Measurements from ENCODE around the gene PRSS2.

Gene PRSS2

GRCh38 chr7:142788303-142789289 is 17.8 kb downstream of the PRSS2 start:
- no peak for DNase-seq

DNA sequence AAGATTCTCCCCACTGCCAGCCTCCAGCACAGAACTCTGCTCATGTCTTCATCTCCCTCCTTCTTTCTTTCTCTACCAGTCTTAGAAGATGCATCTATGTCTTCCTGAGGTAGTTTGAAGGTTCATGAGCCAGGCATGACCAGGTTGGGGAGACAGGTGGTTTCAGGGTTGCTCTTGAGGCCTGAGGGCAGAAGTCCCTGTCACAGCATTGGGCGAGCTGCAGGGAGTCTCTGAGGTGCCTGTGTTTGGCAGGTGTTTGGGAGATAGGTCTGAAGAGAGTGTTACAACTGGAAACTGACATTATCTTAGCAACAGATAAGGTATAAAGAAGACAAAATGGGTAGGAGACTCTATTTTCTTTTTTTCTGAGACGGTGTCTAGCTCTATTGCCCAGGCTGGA is 18.7 kb downstream of the PRSS2 start:
- DNase-seq, result no peak

GRCh38 chr7:142790056-142790455 is 19.3 kb downstream of the PRSS2 start:
- DNase-seq, result no peak

DNA sequence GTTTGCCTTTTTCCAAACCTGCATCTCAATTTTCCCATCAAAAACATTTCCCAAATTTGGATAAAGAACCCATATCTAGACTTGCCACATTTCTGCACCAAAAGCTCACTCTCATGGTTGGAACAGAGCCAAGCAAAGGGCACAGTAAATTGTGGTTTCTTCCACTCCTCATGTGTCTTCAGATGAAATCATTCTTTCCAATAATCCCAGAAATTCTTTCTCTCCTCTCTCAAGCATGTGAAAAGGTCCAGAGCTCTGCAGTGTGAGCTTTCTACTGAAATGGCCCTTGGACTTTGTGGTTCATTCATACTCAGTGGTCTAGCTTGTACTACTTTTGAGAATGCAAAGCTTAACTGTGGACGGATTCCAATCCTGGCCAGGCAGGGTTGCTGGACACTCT is 19.8 kb downstream of the PRSS2 start:
- no peak for DNase-seq

DNA sequence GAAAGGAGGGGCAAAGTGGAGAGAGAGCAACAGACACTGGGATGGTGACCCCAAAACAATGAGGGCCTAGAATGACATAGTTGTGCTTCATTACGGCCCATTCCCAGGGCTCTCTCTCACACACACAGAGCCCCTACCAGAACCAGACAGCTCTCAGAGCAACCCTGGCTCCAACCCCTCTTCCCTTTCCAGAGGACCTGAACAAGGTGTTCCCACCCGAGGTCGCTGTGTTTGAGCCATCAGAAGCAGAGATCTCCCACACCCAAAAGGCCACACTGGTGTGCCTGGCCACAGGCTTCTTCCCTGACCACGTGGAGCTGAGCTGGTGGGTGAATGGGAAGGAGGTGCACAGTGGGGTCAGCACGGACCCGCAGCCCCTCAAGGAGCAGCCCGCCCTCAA is 20.7 kb downstream of the PRSS2 start:
- no peak for DNase-seq

DNA sequence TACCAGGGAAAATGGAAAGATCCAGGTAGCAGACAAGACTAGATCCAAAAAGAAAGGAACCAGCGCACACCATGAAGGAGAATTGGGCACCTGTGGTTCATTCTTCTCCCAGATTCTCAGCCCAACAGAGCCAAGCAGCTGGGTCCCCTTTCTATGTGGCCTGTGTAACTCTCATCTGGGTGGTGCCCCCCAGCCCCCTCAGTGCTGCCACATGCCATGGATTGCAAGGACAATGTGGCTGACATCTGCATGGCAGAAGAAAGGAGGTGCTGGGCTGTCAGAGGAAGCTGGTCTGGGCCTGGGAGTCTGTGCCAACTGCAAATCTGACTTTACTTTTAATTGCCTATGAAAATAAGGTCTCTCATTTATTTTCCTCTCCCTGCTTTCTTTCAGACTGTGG is 21.4 kb downstream of the PRSS2 start:
- DNase-seq, result no peak

DNA sequence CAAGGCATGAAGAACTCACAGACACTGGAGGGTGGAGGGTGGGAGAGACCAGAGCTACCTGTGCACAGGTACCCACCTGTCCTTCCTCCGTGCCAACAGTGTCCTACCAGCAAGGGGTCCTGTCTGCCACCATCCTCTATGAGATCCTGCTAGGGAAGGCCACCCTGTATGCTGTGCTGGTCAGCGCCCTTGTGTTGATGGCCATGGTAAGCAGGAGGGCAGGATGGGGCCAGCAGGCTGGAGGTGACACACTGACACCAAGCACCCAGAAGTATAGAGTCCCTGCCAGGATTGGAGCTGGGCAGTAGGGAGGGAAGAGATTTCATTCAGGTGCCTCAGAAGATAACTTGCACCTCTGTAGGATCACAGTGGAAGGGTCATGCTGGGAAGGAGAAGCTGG is 21.8 kb downstream of the PRSS2 start:
- DNase-seq, result no peak

- no peak for DNase-seq
Measured at GRCh38 chr7:142793156-142793555, 22.4 kb downstream of the PRSS2 start.

DNA sequence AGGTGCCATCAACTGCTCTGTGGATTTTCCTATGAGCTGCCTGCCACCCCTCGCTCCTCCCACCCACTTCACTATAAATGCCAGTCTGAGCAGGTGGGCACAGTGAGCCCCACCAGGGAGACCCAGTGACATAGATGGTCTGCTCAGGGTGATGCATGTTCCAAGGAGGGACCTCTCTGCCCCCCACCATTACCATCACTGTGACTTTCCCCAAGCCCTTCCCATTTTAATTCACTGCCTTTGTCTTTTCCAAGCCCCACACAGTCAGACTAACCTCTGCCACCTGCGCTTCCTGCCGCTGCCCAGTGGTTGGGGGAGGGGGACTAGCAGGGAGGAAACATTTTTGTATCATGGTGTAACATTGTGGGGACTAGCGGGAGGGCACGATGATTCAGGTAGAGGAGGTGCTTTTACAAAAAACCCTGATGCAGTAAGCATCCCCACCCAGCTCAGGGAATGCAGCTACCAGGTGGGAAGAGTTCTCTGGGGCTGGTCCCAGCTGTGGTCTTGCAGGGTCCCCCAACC is 24.6 kb downstream of the PRSS2 start:
- DNase-seq, result no peak

DNA sequence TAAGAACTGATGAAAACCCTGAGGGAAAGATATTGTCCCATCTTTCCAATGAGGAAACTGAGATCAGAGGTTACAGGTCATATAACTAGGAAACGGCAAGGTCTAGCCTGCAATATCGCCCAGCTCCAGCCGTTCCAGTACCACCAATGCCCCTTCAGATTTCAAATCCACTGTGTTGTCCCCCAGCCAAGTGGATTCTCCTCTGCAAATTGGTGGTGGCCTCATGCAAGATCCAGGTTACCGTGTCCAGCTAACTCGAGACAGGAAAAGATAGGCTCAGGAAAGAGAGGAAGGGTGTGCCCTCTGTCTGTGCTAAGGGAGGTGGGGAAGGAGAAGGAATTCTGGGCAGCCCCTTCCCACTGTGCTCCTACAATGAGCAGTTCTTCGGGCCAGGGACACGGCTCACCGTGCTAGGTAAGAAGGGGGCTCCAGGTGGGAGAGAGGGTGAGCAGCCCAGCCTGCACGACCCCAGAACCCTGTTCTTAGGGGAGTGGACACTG is 25.3 kb downstream of the PRSS2 start:
- no peak for DNase-seq

DNA sequence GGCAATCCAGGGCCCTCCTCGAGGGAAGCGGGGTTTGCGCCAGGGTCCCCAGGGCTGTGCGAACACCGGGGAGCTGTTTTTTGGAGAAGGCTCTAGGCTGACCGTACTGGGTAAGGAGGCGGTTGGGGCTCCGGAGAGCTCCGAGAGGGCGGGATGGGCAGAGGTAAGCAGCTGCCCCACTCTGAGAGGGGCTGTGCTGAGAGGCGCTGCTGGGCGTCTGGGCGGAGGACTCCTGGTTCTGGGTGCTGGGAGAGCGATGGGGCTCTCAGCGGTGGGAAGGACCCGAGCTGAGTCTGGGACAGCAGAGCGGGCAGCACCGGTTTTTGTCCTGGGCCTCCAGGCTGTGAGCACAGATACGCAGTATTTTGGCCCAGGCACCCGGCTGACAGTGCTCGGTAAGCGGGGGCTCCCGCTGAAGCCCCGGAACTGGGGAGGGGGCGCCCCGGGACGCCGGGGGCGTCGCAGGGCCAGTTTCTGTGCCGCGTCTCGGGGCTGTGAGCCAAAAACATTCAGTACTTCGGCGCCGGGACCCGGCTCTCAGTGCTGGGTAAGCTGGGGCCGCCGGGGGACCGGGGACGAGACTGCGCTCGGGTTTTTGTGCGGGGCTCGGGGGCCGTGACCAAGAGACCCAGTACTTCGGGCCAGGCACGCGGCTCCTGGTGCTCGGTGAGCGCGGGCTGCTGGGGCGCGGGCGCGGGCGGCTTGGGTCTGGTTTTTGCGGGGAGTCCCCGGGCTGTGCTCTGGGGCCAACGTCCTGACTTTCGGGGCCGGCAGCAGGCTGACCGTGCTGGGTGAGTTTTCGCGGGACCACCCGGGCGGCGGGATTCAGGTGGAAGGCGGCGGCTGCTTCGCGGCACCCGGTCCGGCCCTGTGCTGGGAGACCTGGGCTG is 26.0 kb downstream of the PRSS2 start:
- DNase-seq, result no peak

DNA sequence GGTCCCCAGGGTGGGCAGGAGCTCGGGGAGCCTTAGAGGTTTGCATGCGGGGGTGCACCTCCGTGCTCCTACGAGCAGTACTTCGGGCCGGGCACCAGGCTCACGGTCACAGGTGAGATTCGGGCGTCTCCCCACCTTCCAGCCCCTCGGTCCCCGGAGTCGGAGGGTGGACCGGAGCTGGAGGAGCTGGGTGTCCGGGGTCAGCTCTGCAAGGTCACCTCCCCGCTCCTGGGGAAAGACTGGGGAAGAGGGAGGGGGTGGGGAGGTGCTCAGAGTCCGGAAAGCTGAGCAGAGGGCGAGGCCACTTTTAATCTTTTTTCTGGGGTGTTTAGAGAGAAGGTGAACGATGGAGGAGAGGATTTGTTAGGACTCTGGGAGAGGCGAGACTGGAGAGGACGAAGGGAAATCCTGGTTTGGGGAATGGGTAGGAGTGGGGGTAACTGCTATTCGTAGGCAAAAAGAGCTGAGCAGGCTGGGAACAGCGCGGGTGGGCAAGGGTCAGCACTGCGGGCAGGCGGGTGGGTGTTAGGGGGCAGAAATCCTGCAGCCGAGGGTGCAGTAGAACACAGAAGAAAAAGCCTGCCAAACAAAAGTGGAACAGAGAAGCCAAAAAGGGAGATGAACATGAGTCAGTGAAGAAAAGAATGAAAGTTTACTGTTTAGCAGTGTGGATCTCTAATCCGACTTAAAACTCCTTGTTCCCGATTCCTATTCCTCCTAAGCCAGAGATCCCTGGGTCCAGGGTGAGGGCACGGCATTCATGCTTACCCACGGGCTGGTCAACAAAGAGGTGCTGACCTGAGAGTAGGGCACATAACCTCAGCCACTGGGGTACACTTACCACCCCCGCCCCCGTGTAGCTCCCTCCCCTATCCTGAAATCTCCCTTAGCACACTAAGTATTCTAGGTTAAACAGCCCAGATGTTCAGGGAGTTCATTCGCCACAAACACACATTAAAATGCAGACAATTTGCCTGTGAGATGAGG is 26.9 kb downstream of the PRSS2 start:
- no peak for DNase-seq

DNA sequence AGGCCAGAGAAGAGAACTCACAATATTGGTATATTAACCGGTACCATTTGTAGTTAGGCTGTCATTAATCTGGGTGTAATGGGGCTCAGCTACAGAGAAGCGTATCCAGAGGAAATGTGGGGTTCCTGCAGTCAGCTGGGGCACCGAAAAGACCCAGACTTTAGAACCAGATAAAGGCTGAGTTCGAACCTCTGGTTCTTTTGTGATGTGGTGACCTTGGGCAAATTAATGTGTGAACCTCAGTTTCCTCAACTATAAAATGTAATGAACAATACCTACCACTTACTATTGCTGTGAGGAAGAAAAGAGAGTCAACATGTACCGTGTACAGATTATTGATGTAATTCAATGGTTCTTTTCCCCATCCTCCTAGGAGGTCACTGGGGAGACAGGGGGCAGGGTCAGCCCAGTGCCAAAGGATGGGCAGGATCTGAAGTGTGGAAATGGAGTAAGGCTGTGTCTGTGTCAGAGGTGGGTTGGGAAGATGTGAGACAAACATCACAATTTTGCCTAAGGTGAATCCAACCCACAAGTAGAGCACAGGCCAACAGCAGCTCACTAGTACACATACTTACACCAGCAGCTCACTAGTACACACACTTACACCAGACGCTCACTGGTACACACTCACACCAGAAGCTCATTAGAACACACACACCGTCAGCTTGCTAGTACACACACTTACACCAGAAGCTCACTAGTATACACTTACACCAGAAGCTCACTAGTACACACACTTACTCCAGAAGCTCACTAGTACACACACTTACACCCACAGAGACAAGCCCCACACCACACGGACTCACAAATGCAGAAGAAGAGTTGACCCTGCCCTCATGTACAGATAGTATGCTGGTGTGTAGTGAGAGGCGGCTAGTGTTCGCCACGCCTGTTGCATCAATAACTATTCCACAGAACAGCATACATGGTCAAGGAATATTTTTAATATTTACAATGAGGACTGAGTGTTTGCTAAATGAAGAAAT is 28.0 kb downstream of the PRSS2 start:
- no peak for DNase-seq

GRCh38 chr7:142799437-142799835 is 28.7 kb downstream of the PRSS2 start:
- no peak for DNase-seq

DNA sequence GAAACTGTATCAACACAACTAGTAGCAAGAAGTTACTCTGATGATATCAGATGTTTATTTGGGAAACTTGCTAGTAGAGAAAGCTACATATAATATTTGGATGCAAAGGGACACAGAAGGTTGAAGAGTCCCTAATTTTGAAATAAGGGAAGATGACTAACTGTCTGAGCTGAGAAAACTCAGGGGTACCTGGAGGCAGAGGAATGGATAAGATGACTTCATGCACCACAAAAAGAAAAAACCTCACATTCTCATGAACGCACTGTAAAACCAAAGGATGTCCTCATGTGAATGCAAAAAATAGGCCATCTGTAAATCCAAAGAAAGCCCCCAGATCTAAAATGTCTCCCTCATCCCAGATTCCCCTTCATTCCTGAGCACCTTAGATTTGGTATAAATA is 29.3 kb downstream of the PRSS2 start:
- DNase-seq, result no peak

DNA sequence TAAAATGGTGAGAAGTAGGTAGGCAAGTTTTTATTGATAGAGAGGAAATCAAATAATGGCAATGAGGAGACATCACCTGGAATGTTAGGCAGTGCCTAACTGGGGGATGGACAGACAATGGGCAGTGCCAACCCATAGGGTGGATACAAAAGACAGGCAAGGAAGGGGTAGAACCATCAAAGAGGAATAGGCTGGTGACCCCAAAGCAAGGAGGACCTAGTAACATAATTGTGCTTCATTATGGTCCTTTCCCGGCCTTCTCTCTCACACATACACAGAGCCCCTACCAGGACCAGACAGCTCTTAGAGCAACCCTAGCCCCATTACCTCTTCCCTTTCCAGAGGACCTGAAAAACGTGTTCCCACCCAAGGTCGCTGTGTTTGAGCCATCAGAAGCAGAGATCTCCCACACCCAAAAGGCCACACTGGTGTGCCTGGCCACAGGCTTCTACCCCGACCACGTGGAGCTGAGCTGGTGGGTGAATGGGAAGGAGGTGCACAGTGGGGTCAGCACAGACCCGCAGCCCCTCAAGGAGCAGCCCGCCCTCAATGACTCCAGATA is 30.0 kb downstream of the PRSS2 start:
- no peak for DNase-seq

DNA sequence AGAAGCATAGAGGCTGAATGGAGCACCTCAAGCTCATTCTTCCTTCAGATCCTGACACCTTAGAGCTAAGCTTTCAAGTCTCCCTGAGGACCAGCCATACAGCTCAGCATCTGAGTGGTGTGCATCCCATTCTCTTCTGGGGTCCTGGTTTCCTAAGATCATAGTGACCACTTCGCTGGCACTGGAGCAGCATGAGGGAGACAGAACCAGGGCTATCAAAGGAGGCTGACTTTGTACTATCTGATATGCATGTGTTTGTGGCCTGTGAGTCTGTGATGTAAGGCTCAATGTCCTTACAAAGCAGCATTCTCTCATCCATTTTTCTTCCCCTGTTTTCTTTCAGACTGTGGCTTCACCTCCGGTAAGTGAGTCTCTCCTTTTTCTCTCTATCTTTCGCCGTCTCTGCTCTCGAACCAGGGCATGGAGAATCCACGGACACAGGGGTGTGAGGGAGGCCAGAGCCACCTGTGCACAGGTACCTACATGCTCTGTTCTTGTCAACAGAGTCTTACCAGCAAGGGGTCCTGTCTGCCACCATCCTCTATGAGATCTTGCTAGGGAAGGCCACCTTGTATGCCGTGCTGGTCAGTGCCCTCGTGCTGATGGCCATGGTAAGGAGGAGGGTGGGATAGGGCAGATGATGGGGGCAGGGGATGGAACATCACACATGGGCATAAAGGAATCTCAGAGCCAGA is 31.0 kb downstream of the PRSS2 start:
- DNase-seq, result no peak

GRCh38 chr7:142802301-142802700 is 31.5 kb downstream of the PRSS2 start:
- no peak for DNase-seq

DNA sequence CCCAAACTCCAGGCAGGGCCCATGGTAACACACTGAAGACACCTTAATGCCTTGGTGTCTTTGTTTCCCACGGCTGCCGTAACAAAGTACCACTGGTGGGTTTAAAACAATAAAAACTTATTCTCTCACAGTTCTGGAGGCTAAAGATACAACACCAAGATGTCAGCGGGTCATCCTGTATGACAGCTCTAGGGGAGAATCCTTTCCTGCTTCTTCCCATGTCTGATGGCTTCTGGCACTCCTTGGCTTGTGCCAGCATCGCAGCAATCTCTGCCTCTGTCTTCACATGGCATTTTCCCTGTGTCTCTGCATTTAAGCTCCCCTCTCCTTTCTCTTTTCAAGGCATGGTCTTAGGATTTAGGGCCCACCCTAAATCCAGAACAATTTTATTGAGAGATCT is 33.1 kb downstream of the PRSS2 start:
- no peak for DNase-seq

DNA sequence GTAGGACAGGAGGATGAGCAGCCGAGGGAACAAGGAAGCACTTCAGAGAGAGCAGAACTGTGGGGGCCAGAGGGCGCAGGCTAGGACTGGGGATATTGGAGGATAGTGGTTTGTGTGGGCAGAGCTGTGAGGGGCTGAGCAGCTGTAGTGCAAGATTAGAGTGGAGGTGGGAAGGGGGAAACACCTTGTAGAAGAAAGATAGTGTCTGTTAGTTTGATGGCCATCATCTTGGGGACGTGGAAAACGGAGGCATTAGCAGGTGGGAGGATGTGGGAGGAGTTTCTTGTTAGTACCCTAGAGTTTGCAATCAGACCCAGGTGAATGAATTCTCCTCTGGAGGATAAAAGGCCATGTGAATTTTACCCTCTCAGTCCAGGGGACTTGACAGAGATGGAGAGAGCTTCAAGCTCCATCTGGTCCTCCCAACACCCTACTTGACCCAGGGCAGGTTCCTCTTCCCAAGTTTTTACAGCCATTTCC is 34.0 kb downstream of the PRSS2 start:
- no peak for DNase-seq

All from NCI-H1694 (cell line).